GM12874 (cell line): ENCODE results near the gene KLHL33.

ENCODE experiments used
- TF ChIP-seq, protein P1 (sequence below): IDR thresholded peaks from 2 replicates; pipeline ENCODE4 v1.5.1; 2011; ENCODE audit warnings: low read depth, mild to moderate bottlenecking, control low read depth, low read length, moderate library complexity; ENCODE audit not compliant: insufficient read depth

Gene KLHL33

GRCh38 chr14:20400965-20401593, 34.9 kb downstream of the KLHL33 start:
- TF ChIP-seq, protein P1, sequence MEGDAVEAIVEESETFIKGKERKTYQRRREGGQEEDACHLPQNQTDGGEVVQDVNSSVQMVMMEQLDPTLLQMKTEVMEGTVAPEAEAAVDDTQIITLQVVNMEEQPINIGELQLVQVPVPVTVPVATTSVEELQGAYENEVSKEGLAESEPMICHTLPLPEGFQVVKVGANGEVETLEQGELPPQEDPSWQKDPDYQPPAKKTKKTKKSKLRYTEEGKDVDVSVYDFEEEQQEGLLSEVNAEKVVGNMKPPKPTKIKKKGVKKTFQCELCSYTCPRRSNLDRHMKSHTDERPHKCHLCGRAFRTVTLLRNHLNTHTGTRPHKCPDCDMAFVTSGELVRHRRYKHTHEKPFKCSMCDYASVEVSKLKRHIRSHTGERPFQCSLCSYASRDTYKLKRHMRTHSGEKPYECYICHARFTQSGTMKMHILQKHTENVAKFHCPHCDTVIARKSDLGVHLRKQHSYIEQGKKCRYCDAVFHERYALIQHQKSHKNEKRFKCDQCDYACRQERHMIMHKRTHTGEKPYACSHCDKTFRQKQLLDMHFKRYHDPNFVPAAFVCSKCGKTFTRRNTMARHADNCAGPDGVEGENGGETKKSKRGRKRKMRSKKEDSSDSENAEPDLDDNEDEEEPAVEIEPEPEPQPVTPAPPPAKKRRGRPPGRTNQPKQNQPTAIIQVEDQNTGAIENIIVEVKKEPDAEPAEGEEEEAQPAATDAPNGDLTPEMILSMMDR: no peak

DNA sequence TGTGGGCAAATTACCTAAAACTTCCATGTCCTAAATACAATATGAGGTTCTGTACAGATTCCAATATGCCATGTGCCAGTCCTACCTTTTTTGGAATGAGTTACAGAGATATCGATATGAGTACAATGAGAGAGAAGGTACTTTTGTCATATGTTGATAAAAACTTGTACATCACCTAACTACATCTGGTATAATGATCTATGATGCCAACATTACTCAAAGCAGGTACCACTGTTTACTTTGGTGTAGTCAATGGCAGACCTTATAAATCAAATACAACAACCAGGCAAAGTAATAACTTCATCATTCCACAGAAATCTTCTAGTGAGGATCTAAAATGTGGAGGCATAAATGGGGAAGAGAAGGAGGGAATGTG, 35.4 kb downstream of the KLHL33 start:
- TF ChIP-seq, protein P1: no peak

DNA sequence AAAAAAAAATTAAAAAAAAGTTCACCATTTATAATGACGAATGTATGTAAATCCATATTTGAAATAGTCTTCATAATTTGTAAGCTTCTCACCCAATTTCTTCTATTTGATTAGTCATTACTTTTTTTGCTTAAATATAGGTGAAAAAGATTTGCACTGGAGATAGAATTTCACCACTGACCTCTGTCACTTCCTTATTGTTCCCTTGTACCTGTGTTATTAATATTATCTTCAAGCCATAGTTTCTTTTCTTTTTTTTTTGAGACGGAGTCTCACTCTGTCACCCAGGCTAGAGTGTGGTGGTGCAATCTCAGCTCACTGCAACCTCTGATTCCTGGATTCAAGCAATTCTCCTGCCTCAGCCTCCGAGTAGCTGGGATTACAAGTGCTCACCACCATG, 38.5 kb downstream of the KLHL33 start:
- TF ChIP-seq, protein P1: no peak

- TF ChIP-seq, protein P1: no peak
These were observed 44.5 kb downstream of the KLHL33 start for GRCh38 chr14:20391505-20391904.

DNA sequence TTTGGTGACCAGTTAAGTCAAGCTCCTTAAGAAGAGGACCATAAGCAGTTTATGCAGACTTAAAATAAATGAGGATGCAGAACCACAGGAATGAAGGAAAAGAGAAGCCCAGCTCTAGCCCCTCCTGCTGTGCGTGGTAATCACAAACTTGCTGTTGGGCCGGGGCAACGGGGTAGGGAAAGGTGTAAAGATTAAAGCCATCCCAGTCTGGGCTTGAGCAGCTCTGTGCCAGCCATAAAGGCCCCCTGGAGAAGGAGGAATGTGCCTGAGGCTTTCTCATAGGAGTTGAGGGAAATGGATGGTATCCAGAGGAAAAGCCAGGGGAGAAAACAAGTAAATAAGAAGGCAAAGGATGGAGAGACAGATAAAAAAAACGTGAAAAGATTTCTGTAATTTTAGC, 47.8 kb downstream of the KLHL33 start:
- TF ChIP-seq, protein P1: no peak

DNA sequence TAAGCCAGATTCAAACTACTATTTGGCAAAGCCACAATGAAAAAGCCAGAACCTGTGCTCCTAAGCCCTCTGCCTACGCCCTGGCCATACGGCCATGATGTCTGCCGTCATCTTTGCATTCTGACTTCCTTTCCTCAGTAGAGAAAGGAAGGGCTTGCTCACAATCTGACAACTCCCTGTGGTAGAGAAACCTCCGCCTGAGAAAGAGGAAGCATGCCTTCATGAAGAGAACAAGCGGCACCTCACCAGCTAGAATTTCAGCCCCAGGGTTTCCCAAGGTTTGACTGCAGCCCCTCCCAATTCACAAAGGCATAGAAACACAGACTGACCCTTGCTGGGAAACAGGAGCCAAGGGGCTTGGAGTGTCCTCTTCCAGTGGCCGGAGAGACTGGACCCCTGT, 48.4 kb downstream of the KLHL33 start:
- TF ChIP-seq, protein P1: no peak

GRCh38 chr14:20386276-20386855, 49.6 kb downstream of the KLHL33 start:
- TF ChIP-seq, protein P1: no peak

DNA sequence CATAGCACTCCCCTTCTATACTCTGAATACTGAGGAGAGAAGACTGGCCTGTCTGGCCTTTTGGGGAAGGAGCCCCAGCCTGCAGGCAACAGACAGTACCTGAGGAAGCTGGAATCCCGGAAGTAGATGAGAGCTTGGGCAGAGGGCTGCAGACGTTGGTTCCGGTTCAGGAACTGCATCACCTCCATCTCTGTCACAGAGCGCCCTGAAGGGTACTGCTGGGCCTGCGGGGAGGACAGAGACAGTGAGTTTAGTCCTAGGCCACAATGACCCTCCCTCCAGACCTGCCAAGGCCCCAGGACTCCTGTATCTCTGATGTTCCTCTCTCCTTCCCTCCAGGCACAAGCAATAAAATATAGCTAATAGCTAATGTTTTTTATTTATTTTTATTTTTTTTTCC, 51.1 kb downstream of the KLHL33 start:
- TF ChIP-seq, protein P1: no peak
